PC-9 (cell line): Measurements from ENCODE around the gene CXCR6. TPM values are rescaled to one million over a fixed set of nuclear protein-coding genes. Genes with fewer than 3 reads are reported as not detected.

Experiments
- BruUV-seq: library from RNA; stranded (reverse); fragments of 400-500 nt; replicated peaks from 2 replicates; lab custom pipeline; 2021; lab: Mats Ljungman, UMichigan
- CTCF ChIA-PET: fragments of 300-600 bp; sonication (Branson Sonifier 250); formaldehyde crosslinking; loops from one replicate; lab custom pipeline; 2022; ENCODE audit warnings: antibody characterized with exemption; lab: Charles Lee
- POLR2A ChIA-PET: fragments of 300-600 bp; sonication (Branson Sonifier 250); formaldehyde crosslinking; loops from one replicate; lab custom pipeline; 2022; ENCODE audit warnings: antibody characterized with exemption; ENCODE audit not compliant: unreplicated experiment; lab: Charles Lee
- DNase-seq, 2 experiments: peaks; one replicate each; pipeline versions ENCODE4 v3.0.0 to v3.0.0-alpha.2; 2015 to 2022; ENCODE audit warnings: mixed read lengths in 1 of 2
- H2AFZ ChIP-seq: fragments of 200-600 bp; sonication (generic); 2 replicates; pipeline ENCODE4 v1.8.1; 2017; ENCODE audit warnings: antibody characterized with exemption
- H3F3A ChIP-seq: fragments of 200-600 bp; sonication (generic); 2 replicates; pipeline ENCODE4 v1.8.1; 2017; ENCODE audit warnings: antibody characterized with exemption, mild to moderate bottlenecking, low read depth; ENCODE audit not compliant: insufficient read depth
- H3K27ac ChIP-seq: fragments of 200-600 bp; sonication (generic); 2 replicates; pipeline ENCODE4 v1.6.1; 2016; ENCODE audit warnings: mixed run types
- H3K27me3 ChIP-seq: fragments of 200-600 bp; sonication (generic); 2 replicates; pipeline ENCODE4 v1.6.1; 2016; ENCODE audit warnings: low read depth, mixed run types; ENCODE audit not compliant: insufficient read depth
- H3K36me3 ChIP-seq: fragments of 200-600 bp; sonication (generic); 2 replicates; pipeline ENCODE4 v1.6.1; 2016; ENCODE audit warnings: low read depth, mixed run types
- H3K4me1 ChIP-seq: fragments of 200-600 bp; sonication (generic); replicated peaks from 2 replicates; pipeline ENCODE4 v1.6.1; 2016; ENCODE audit warnings: mixed run types; ENCODE audit not compliant: insufficient read depth
- H3K4me2 ChIP-seq: fragments of 200-600 bp; sonication (generic); 2 replicates; pipeline ENCODE4 v1.6.1; 2017; ENCODE audit warnings: mixed run types
- H3K4me3 ChIP-seq: fragments of 200-600 bp; sonication (generic); 2 replicates; pipeline ENCODE4 v1.6.1; 2016; ENCODE audit warnings: mixed run types
- H3K79me2 ChIP-seq: fragments of 200-600 bp; sonication (generic); 2 replicates; pipeline ENCODE4 v1.6.1; 2017; ENCODE audit warnings: low read depth, mixed run types
- H3K9me2 ChIP-seq: fragments of 200-600 bp; sonication (generic); 2 replicates; pipeline ENCODE4 v1.8.1; 2017; ENCODE audit warnings: mild to moderate bottlenecking; ENCODE audit not compliant: insufficient read depth
- H3K9me3 ChIP-seq: fragments of 200-600 bp; sonication (generic); 2 replicates; pipeline ENCODE4 v1.8.1; 2016; ENCODE audit warnings: low read depth; ENCODE audit not compliant: insufficient read depth
- H4K20me1 ChIP-seq: fragments of 200-600 bp; sonication (generic); 2 replicates; pipeline ENCODE4 v1.8.1; 2017; ENCODE audit not compliant: insufficient read depth
- EZH2 ChIP-seq: fragments of 200-600 bp; sonication (generic); IDR thresholded peaks from 2 replicates; pipeline ENCODE4 v1.8.0; 2017; ENCODE audit warnings: antibody characterized with exemption, low read depth
- intact Hi-C: fragments of 100-400 bp; cut with micrococcal nuclease; formaldehyde crosslinking; loops from one replicate; pipeline ENCODE4 v1.10.0; 2022; ENCODE audit not compliant: unreplicated experiment
- total RNA-seq: library from RNA; stranded (reverse); gene quantifications from 2 replicates; pipeline ENCODE4 v1.2.3, GENCODE V29; 2021
- TF ChIP-seq, protein P1 (sequence below): fragments of 200-600 bp; sonication (generic); conservative IDR thresholded peaks from 2 replicates; pipeline ENCODE4 v1.6.1; 2017; ENCODE audit warnings: mixed run types, antibody characterized with exemption, mild to moderate bottlenecking, moderate library complexity

Gene CXCR6
- total RNA-seq, 1 experiment from 2014 or later, result 0.74 TPM

DNA sequence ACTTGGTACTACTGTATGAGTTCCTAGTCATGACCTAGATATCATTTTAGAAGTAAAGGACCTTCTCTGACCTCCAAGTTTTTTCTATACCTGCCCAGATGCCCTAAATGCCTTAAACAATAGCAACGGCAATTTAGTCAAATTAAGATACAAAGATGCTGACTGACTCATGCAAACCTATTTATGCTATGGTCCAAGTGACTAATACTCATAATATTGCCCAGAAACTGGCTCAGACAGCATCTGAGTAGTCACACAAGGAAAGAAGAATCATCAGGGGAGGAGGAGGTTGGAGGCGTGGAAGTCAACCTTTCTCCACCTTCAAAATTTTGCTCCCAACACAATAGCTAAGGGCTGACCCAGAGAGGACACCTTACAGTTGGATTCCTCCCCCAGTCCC is 45.5 kb downstream of the CXCR6 start:
- Histone ChIP-seq H3F3A (peaks cover 5% of the 10 kb centered on the region; the same call in 1 of the 2 replicates), H3K4me2 (no peak overlapping the region), H3K27ac (peak overlapping the region; percentile 29; the same call in 1 of the 2 replicates), H3K36me3 (no peaks in the 10 kb centered on the region), H3K27me3 (no peaks in the 10 kb centered on the region), H3K9me3 (no peaks in the 10 kb centered on the region), H4K20me1 (no peaks in the 10 kb centered on the region), H3K79me2 (peaks cover 47% of the 10 kb centered on the region), H3K9me2 (no peaks in the 10 kb centered on the region), H2AFZ (no peak overlapping the region), H3K4me1 (peaks cover 31% of the 10 kb centered on the region), H3K4me3 (no peak overlapping the region)
- TF ChIP-seq EZH2, result no peak
- TF ChIP-seq, protein P1, sequence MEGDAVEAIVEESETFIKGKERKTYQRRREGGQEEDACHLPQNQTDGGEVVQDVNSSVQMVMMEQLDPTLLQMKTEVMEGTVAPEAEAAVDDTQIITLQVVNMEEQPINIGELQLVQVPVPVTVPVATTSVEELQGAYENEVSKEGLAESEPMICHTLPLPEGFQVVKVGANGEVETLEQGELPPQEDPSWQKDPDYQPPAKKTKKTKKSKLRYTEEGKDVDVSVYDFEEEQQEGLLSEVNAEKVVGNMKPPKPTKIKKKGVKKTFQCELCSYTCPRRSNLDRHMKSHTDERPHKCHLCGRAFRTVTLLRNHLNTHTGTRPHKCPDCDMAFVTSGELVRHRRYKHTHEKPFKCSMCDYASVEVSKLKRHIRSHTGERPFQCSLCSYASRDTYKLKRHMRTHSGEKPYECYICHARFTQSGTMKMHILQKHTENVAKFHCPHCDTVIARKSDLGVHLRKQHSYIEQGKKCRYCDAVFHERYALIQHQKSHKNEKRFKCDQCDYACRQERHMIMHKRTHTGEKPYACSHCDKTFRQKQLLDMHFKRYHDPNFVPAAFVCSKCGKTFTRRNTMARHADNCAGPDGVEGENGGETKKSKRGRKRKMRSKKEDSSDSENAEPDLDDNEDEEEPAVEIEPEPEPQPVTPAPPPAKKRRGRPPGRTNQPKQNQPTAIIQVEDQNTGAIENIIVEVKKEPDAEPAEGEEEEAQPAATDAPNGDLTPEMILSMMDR, result no peak
- POLR2A ChIA-PET, result interaction anchor here (0.6 kb wide), 1 partner anchor 20 kb away, joined by 6 read pairs; no protein-coding TSS in a partner anchor
- DNase-seq, result peak in 1 of 2 experiments; percentile 74
- intact Hi-C loops, result no loop called here
- CTCF ChIA-PET, result no interaction called here
- BruUV-seq, result no TSS peak

DNA sequence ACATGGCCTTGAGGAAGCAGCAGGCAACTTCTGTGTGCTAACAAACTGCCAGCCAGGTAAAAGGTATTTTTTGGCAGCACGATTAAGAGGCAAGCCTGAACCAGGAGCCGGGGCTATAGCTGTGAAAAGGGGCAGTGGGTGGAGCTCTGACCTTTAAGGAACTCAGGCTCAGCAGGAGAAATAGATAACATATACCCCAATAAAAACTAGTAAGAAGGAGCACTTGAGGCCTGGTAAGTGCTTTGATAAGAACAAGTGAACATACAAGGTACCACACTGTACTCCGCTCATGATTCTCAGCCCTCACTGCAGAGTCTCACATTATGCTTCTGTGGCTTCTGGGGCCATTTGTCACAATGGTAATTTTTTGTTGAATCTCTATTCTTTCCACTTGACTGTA is 46.9 kb downstream of the CXCR6 start:
- Histone ChIP-seq H3K79me2 (peaks cover 58% of the 10 kb centered on the region), H3K4me2 (no peak overlapping the region), H3K27me3 (no peaks in the 10 kb centered on the region), H3K9me3 (no peaks in the 10 kb centered on the region), H3K4me3 (no peak overlapping the region), H3K9me2 (no peaks in the 10 kb centered on the region), H4K20me1 (no peaks in the 10 kb centered on the region), H3K36me3 (no peaks in the 10 kb centered on the region), H3F3A (peaks cover 5% of the 10 kb centered on the region; the same call in 1 of the 2 replicates), H3K27ac (no peak overlapping the region), H2AFZ (no peak overlapping the region), H3K4me1 (peaks cover 31% of the 10 kb centered on the region)
- no peak for DNase-seq
- BruUV-seq, result no TSS peak
- POLR2A ChIA-PET, result no interaction called here
- CTCF ChIA-PET, result interaction anchor here (0.7 kb wide), 1 partner anchor 265 kb away, joined by 3 read pairs; no protein-coding TSS in a partner anchor
- intact Hi-C loops, result no loop called here
- no peak for TF ChIP-seq EZH2
- TF ChIP-seq, protein P1, result no peak

DNA sequence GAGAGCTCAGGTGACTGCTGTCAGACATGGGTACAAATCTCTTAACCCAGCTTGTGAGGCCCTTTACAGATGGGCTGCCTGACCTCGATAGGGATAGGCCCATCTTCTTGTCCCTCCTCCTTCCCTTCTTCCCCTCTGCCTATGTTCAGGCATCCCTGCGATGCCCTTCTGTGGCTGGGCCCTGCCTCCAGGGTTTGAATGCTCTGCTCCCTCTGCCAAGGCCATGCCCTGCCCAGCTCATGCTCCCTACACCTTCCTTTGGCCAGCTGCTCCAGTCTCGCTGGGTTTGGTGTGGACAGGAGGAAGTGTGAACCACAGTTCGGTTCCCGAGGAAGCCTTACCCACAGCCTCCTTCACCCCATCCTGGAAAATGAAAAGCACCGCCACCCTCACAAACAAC is 48.1 kb downstream of the CXCR6 start:
- Histone ChIP-seq H3K27ac (no peak overlapping the region), H3K79me2 (peaks cover 56% of the 10 kb centered on the region), H3K4me1 (peaks cover 29% of the 10 kb centered on the region), H3F3A (peaks cover 5% of the 10 kb centered on the region; the same call in 1 of the 2 replicates), H3K9me2 (no peaks in the 10 kb centered on the region), H3K4me3 (no peak overlapping the region), H3K4me2 (no peak overlapping the region), H3K27me3 (no peaks in the 10 kb centered on the region), H2AFZ (no peak overlapping the region), H4K20me1 (no peaks in the 10 kb centered on the region), H3K36me3 (no peaks in the 10 kb centered on the region), H3K9me3 (no peaks in the 10 kb centered on the region)
- no TSS peak for BruUV-seq
- no peak for DNase-seq
- intact Hi-C loops, result no loop called here
- ChIA-PET CTCF (no interaction called here), POLR2A (no interaction called here)
- TF ChIP-seq, protein P1, result no peak
- no peak for TF ChIP-seq EZH2
